SU-DHL-6 (cell line): ENCODE measurements around the gene ZFAND6.
"Not testable (repeated sequence)": the region's sequence is repeated elsewhere in the genome, so short reads cannot be mapped to it uniquely, and the experiment has no call there.

ENCODE experiments used
- EZH2phosphoT487 ChIP-seq: fragments of 200-600 bp; sonication (generic), shearing (Covaris generic); conservative IDR thresholded peaks from 2 replicates; pipeline ENCODE4 v1.6.1; 2018; ENCODE audit warnings: mild to moderate bottlenecking, antibody characterized with exemption, low read length, moderate library complexity, mixed read lengths
- TF ChIP-seq, protein P1 (sequence below): fragments of 200-600 bp; sonication (generic); IDR thresholded peaks from one replicate; pipeline ENCODE4 v1.5.1; 2017; ENCODE audit warnings: antibody characterized with exemption, mild to moderate bottlenecking, low read length, moderate library complexity; ENCODE audit not compliant: insufficient read depth, poor library complexity, severe bottlenecking

DNA sequence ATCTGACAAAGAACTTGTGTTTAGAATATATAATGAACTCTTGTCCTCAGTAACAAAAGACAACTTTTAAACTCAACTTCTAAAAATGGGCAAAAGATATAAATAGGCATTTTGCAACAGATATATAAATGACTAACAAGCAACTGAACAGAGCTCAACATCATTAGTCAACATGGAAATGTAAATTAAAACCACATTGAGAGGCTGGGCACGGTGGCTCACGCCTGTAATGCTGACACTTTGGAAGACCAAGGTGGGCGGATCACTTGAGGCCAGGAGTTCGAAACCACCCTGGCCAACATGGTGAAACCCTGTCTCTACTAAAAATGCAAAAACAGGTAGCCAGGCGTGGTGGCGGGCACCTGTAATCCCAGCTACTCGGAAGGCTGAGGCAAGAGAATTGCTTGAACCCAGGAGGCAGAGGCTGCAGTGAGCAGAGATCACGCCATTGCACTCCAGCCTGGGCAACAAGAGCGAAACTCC, 48.4 kb upstream of the ZFAND6 start:
- TF ChIP-seq, protein P1, sequence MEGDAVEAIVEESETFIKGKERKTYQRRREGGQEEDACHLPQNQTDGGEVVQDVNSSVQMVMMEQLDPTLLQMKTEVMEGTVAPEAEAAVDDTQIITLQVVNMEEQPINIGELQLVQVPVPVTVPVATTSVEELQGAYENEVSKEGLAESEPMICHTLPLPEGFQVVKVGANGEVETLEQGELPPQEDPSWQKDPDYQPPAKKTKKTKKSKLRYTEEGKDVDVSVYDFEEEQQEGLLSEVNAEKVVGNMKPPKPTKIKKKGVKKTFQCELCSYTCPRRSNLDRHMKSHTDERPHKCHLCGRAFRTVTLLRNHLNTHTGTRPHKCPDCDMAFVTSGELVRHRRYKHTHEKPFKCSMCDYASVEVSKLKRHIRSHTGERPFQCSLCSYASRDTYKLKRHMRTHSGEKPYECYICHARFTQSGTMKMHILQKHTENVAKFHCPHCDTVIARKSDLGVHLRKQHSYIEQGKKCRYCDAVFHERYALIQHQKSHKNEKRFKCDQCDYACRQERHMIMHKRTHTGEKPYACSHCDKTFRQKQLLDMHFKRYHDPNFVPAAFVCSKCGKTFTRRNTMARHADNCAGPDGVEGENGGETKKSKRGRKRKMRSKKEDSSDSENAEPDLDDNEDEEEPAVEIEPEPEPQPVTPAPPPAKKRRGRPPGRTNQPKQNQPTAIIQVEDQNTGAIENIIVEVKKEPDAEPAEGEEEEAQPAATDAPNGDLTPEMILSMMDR, result not testable (repeated sequence)
- not testable (repeated sequence) for TF ChIP-seq EZH2phosphoT487
